ENCODE measurements around the gene TENT5A.

TENT5A gene

DNA sequence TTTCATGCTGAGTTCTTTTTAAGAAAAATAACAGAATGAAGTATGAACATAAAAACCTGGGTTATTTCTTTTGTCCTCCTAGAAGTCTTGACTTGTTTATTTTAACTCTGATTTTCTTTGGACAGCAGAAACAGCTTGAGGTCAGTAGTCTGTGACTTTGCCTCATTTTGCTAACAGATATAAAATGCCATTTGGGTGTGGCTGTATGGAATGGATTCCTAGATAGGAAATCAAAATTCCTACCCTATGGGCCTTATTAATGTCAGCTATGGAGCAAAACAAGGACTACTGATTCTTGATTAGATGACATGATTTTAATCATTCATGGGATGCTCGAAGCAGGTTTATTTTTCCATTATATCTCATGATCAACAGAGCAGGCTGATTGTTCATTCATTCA, 46.8 kb upstream of the TENT5A start:
- no peak overlapping the region for H3K4me3 ChIP-seq (ENCODE audit: low read depth, low read length)
- H3K4me1 ChIP-seq (ENCODE audit: control insufficient read depth, insufficient read depth, low read length) = no peaks in the 10 kb centered on the region
- no peaks in the 10 kb centered on the region for H3K9me3 ChIP-seq (ENCODE audit: control insufficient read depth, insufficient read depth, low read depth, low read length)
- CTCF ChIA-PET = interaction anchor here (0.6 kb wide), 1 partner anchor 1199 kb away, joined by 3 read pairs; no protein-coding TSS in a partner anchor
- TF ChIP-seq ZSCAN16 (tag by site-specific recombination; IDR thresholded peaks at IDR 0.05) (no peak), ZNF837 (tag by site-specific recombination; IDR thresholded peaks at IDR 0.05) (no peak), ZNF621 (tag by site-specific recombination; IDR thresholded peaks at IDR 0.05) (no peak), TRIM28 (IDR thresholded peaks at IDR 0.05; ENCODE audit: borderline replicate concordance, low read length) (no peak), ZNF548 (tag by site-specific recombination; IDR thresholded peaks at IDR 0.05) (no peak), ZNF610 (tag by site-specific recombination; IDR thresholded peaks at IDR 0.05; ENCODE audit: borderline replicate concordance) (no peak), ZNF596 (tag by site-specific recombination; IDR thresholded peaks at IDR 0.05) (no peak), BCL11B (tag by site-specific recombination; IDR thresholded peaks at IDR 0.05; ENCODE audit: low read depth) (no peak), ZNF184 (tag by site-specific recombination; IDR thresholded peaks at IDR 0.05) (no peak), ZNF629 (tag by site-specific recombination; IDR thresholded peaks at IDR 0.05) (no peak), ZNF549 (tag by site-specific recombination; IDR thresholded peaks at IDR 0.05) (no peak), ZNF394 (tag by site-specific recombination; IDR thresholded peaks at IDR 0.05; ENCODE audit: borderline replicate concordance) (no peak), ZFHX2 (tag by site-specific recombination; conservative IDR thresholded peaks at IDR 0.05) (no peak), ZNF350 (tag by site-specific recombination; IDR thresholded peaks at IDR 0.05) (no peak), ZNF366 (tag by site-specific recombination; conservative IDR thresholded peaks at IDR 0.05) (no peak)
- TF ChIP-seq, protein P1, sequence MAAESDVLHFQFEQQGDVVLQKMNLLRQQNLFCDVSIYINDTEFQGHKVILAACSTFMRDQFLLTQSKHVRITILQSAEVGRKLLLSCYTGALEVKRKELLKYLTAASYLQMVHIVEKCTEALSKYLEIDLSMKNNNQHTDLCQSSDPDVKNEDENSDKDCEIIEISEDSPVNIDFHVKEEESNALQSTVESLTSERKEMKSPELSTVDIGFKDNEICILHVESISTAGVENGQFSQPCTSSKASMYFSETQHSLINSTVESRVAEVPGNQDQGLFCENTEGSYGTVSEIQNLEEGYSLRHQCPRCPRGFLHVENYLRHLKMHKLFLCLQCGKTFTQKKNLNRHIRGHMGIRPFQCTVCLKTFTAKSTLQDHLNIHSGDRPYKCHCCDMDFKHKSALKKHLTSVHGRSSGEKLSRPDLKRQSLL (tag by site-specific recombination; IDR thresholded peaks at IDR 0.05) = no peak
- TF ChIP-seq, protein P2, sequence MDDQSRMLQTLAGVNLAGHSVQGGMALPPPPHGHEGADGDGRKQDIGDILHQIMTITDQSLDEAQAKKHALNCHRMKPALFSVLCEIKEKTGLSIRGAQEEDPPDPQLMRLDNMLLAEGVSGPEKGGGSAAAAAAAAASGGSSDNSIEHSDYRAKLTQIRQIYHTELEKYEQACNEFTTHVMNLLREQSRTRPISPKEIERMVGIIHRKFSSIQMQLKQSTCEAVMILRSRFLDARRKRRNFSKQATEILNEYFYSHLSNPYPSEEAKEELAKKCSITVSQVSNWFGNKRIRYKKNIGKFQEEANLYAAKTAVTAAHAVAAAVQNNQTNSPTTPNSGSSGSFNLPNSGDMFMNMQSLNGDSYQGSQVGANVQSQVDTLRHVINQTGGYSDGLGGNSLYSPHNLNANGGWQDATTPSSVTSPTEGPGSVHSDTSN (CRISPR knock-in tag; IDR thresholded peaks at IDR 0.05) = no peak
- no peaks in the 10 kb centered on the region for H3K36me3 ChIP-seq (ENCODE audit: control insufficient read depth in 2 of 2, insufficient read depth in 1 of 2, low read length in 2 of 2)
- H3K27ac ChIP-seq (ENCODE audit: extremely low read depth, low read depth, low read length) = no peak overlapping the region
- POLR2A ChIA-PET = no interaction called here

DNA sequence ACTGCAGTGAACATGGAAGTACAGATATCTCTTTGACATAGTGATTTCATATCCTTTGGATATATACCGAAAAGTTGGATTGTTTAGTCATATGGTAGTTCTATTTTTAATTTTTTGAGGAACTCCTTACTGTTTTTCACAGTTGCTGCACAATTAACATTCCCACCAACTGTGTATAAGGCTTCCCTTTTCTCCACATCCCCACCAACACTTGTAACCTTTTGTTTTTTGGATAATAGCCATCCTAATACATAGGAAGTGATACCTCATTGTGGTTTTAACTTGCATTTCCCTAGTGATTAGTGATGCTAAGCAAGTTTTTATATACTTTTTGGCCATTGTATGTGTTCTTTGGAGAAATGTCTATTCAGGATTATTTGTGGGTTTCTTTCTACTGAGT, 45.1 kb upstream of the TENT5A start:
- CTCF ChIA-PET = no interaction called here
- no peak overlapping the region for H3K4me3 ChIP-seq (ENCODE audit: low read depth, low read length)
- H3K27ac ChIP-seq (ENCODE audit: extremely low read depth, low read depth, low read length) = no peak overlapping the region
- H3K9me3 ChIP-seq (ENCODE audit: control insufficient read depth, insufficient read depth, low read depth, low read length) = no peaks in the 10 kb centered on the region
- POLR2A ChIA-PET = no interaction called here
- H3K36me3 ChIP-seq (ENCODE audit: control insufficient read depth in 2 of 2, insufficient read depth in 1 of 2, low read length in 2 of 2) = no peaks in the 10 kb centered on the region
- H3K4me1 ChIP-seq (ENCODE audit: control insufficient read depth, insufficient read depth, low read length) = no peaks in the 10 kb centered on the region
- TF ChIP-seq, protein P3, sequence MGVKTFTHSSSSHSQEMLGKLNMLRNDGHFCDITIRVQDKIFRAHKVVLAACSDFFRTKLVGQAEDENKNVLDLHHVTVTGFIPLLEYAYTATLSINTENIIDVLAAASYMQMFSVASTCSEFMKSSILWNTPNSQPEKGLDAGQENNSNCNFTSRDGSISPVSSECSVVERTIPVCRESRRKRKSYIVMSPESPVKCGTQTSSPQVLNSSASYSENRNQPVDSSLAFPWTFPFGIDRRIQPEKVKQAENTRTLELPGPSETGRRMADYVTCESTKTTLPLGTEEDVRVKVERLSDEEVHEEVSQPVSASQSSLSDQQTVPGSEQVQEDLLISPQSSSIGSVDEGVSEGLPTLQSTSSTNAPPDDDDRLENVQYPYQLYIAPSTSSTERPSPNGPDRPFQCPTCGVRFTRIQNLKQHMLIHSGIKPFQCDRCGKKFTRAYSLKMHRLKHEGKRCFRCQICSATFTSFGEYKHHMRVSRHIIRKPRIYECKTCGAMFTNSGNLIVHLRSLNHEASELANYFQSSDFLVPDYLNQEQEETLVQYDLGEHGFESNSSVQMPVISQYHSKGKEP (tag by site-specific recombination; IDR thresholded peaks at IDR 0.05) = no peak
- TF ChIP-seq, protein P4, sequence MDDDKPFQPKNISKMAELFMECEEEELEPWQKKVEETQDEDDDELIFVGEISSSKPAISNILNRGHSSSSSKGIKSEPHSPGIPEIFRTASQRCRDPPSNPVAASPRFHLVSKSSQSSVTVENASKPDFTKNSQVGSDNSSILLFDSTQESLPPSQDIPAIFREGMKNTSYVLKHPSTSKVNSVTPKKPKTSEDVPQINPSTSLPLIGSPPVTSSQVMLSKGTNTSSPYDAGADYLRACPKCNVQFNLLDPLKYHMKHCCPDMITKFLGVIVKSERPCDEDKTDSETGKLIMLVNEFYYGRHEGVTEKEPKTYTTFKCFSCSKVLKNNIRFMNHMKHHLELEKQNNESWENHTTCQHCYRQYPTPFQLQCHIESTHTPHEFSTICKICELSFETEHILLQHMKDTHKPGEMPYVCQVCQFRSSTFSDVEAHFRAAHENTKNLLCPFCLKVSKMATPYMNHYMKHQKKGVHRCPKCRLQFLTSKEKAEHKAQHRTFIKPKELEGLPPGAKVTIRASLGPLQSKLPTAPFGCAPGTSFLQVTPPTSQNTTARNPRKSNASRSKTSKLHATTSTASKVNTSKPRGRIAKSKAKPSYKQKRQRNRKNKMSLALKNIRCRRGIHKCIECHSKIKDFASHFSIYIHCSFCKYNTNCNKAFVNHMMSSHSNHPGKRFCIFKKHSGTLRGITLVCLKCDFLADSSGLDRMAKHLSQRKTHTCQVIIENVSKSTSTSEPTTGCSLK (tag by site-specific recombination; IDR thresholded peaks at IDR 0.05) = no peak
- TF ChIP-seq ZNF138 (tag by site-specific recombination; IDR thresholded peaks at IDR 0.05; ENCODE audit: borderline replicate concordance) (no peak), ZNF654 (tag by site-specific recombination; IDR thresholded peaks at IDR 0.05; ENCODE audit: low read depth) (no peak), REPIN1 (tag by site-specific recombination; IDR thresholded peaks at IDR 0.05; ENCODE audit: low read depth) (no peak), HOXC10 (CRISPR knock-in tag; IDR thresholded peaks at IDR 0.05) (no peak), SP7 (tag by site-specific recombination; IDR thresholded peaks at IDR 0.05) (no peak), ZNF473 (tag by site-specific recombination; IDR thresholded peaks at IDR 0.05) (no peak), ZNF121 (tag by site-specific recombination; IDR thresholded peaks at IDR 0.05) (no peak)
- TF ChIP-seq, protein P5, sequence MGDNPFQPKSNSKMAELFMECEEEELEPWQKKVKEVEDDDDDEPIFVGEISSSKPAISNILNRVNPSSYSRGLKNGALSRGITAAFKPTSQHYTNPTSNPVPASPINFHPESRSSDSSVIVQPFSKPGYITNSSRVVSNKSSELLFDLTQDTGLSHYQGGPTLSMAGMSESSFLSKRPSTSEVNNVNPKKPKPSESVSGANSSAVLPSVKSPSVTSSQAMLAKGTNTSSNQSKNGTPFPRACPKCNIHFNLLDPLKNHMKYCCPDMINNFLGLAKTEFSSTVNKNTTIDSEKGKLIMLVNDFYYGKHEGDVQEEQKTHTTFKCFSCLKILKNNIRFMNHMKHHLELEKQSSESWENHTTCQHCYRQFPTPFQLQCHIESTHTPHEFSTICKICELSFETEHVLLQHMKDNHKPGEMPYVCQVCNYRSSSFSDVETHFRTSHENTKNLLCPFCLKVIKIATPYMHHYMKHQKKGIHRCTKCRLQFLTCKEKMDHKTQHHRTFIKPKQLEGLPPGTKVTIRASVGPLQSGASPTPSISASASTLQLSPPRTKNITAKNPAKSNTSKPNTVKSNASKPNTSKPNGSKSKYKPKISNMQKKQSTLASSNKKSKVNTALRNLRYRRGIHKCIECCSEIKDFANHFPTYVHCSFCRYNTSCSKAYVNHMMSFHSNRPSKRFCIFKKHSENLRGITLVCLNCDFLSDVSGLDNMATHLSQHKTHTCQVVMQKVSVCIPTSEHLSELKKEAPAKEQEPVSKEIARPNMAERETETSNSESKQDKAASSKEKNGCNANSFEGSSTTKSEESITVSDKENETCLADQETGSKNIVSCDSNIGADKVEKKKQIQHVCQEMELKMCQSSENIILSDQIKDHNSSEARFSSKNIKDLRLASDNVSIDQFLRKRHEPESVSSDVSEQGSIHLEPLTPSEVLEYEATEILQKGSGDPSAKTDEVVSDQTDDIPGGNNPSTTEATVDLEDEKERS (tag by site-specific recombination; IDR thresholded peaks at IDR 0.05) = no peak
